Gastroesophageal sphincter (tissue), 4 donors: ENCODE results near the gene ASAP2. TPM values are rescaled to one million over a fixed set of nuclear protein-coding genes. Genes with fewer than 3 reads are reported as not detected.
A peak's percentile ranks its signal among the peaks of the same experiment; 100 is the strongest.

Experiments
- ATAC-seq: fragments of 150-250 bp; one replicate; pipeline ENCODE4 v1.9.1; 2016; ENCODE audit warnings: mild to moderate bottlenecking, moderate library complexity
- H3K27ac ChIP-seq, 4 donors: fragments of 200-600 bp; sonication (generic) in 3 of 4; 1 replicate in 3 of 4; 2 replicates in 1 of 4; pipeline ENCODE4 v1.5.1; 2016 to 2019
- H3K27me3 ChIP-seq: fragments of 200-600 bp; sonication (generic); one replicate; pipeline ENCODE4 v1.5.1; 2019
- H3K36me3 ChIP-seq, 2 donors: fragments of 200-600 bp; sonication (generic); one replicate each; pipeline ENCODE4 v1.5.1; 2019; ENCODE audit warnings: control low read depth in 1 of 2
- H3K4me1 ChIP-seq, 3 donors: fragments of 200-600 bp; sonication (generic); 1 replicate in 2 of 3; 2 replicates in 1 of 3; pipeline ENCODE4 v1.5.1; 2016 to 2019; ENCODE audit warnings: control low read depth in 2 of 3
- H3K4me3 ChIP-seq, 2 donors: fragments of 200-600 bp; sonication (generic); one replicate each; pipeline ENCODE4 v1.5.1; 2019; ENCODE audit warnings: mild to moderate bottlenecking in 1 of 2, moderate library complexity in 1 of 2
- H3K9me3 ChIP-seq, 3 donors: fragments of 200-600 bp; sonication (generic); one replicate each; pipeline ENCODE4 v1.5.1; 2017 to 2019; ENCODE audit warnings: control low read depth in 2 of 3
- CTCF ChIP-seq, 4 experiments: fragments of 200-600 bp in 2 of 4; fragments of 450-650 bp in 2 of 4; sonication (generic) in 1 of 4; IDR thresholded peaks; one replicate each; pipeline ENCODE4 v1.5.1; 2017 to 2019; ENCODE audit warnings: antibody characterized with exemption in 4 of 4, mild to moderate bottlenecking in 2 of 4, moderate library complexity in 2 of 4
- EP300 ChIP-seq: sonication (generic); formaldehyde crosslinking; IDR thresholded peaks from one replicate; pipeline ENCODE4 v1.6.1; 2017; ENCODE audit warnings: antibody characterized with exemption, mild to moderate bottlenecking
- POLR2A ChIP-seq, 2 donors: fragments of 450-650 bp; IDR thresholded peaks; one replicate each; pipeline ENCODE4 v1.6.1; 2017; ENCODE audit warnings: antibody characterized with exemption in 2 of 2, mild to moderate bottlenecking in 2 of 2, moderate library complexity in 1 of 2
- POLR2AphosphoS5 ChIP-seq: sonication (generic); formaldehyde crosslinking; IDR thresholded peaks from one replicate; pipeline ENCODE4 v1.6.1; 2017; ENCODE audit warnings: antibody characterized with exemption
- WGBS, 2 donors: methylation state at CpG; one replicate each; pipeline ENCODE4 v1.1.5; 2018; ENCODE audit warnings: low coverage in 1 of 2; 5-methylcytosine and 5-hydroxymethylcytosine counted together
- total RNA-seq, 4 donors: library from RNA; depleted of rRNA; stranded (reverse); fragments of >200 nt; gene quantifications; one replicate each; pipeline ENCODE4 v1.1.0, GENCODE V29; 2016

Gene ASAP2
- total RNA-seq, 4 donors from 2014 or later = 18.3 to 31.4 (median 26.2) TPM

- no peak overlapping the region for H3K4me3 ChIP-seq
- no peaks in the 10 kb centered on the region for H3K27me3 ChIP-seq
- no peaks in the 10 kb centered on the region for H3K9me3 ChIP-seq
- peak; percentile 50 for ATAC-seq
- 59 to 82% methylated on average over 3 to 4 of the region's 9 CpGs for WGBS, 2 donors
- no peaks in the 10 kb centered on the region for H3K36me3 ChIP-seq
- peak overlapping the region in 3 of 4 donors; percentile 68 to 78 (median 71) for H3K27ac ChIP-seq
- H3K4me1 ChIP-seq = peaks cover 0 to 98% (median 66%) of the 10 kb centered on the region in 3 donors
- no peak for TF ChIP-seq POLR2AphosphoS5
- TF ChIP-seq POLR2A (IDR thresholded peaks at IDR 0.05) = no peak
- TF ChIP-seq EP300 = no peak
- TF ChIP-seq CTCF (IDR thresholded peaks at IDR 0.05) = no peak
Observed at GRCh38 chr2:9234680-9235146, 28.1 kb downstream of the ASAP2 start.

DNA sequence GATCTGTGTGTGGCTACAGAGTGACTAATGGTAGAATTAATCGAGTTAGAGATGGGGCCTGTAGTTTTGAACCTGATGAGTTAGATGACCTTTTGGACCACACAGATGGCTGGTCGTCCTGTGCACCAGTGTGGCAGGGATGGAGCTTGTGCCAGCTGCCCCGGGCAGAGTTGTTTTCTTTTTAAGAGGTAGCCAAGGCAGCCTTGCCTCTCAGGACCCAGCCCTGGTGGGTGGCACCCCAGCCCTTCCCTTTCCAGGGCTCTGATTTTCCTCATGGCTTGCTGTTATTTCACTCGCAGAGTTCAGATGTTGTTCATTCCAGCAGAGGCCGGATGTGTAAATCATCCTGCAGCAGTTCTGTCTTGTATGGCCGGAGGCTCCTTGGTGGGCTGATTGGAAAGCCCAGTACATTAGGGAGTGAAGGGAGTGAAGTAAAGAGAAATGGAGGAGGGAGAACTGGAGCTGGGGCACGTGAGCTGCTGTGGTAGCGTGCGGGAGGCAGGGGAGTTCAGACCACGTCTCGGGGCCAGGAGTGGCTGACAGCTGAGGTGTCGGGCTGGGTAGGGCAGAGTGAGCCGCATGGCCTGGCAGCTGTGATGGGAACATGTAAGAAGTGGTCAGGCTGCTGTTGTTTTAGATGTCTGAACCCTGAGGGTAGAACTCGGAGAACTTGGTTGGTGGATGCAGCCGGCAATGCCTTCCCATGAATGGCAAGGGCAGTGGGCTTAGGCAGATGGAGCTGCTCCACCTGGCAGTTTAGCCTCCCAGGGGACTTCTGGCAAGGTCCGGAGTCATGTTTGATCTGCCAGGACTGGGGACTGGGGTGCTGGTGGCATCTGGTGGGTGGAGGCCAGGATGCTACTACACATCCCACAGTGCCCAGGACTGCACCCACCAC lies 28.8 kb downstream of the ASAP2 start:
- Histone ChIP-seq H3K4me1 (peaks cover 0 to 94% (median 59%) of the 10 kb centered on the region in 3 donors), H3K27ac (peak overlapping the region in 3 of 4 donors; percentile 68 to 78 (median 71)), H3K27me3 (no peaks in the 10 kb centered on the region), H3K4me3 (no peak overlapping the region), H3K9me3 (no peaks in the 10 kb centered on the region), H3K36me3 (no peaks in the 10 kb centered on the region)
- 0 to 100% methylated on average over 1 of the region's 16 CpGs for WGBS, 2 donors
- ATAC-seq = peak; percentile 13
- TF ChIP-seq EP300 (no peak), CTCF (IDR thresholded peaks at IDR 0.05) (no peak), POLR2AphosphoS5 (no peak), POLR2A (IDR thresholded peaks at IDR 0.05) (no peak)

- WGBS, 2 donors = 80 to 90% methylated on average over 4 to 5 of the region's 7 CpGs
- TF ChIP-seq POLR2AphosphoS5 = no peak
- no peak for TF ChIP-seq CTCF (IDR thresholded peaks at IDR 0.05)
- TF ChIP-seq POLR2A (IDR thresholded peaks at IDR 0.05) = no peak
- TF ChIP-seq EP300 = no peak
- Histone ChIP-seq H3K9me3 (no peaks in the 10 kb centered on the region), H3K27me3 (no peaks in the 10 kb centered on the region), H3K36me3 (no peaks in the 10 kb centered on the region), H3K27ac (peak overlapping the region in 3 of 4 donors; percentile 68 to 78 (median 71)), H3K4me1 (peaks cover 0 to 94% (median 53%) of the 10 kb centered on the region in 3 donors), H3K4me3 (no peak overlapping the region)
- ATAC-seq = no peak
Observed at GRCh38 chr2:9236045-9236344, 29.4 kb downstream of the ASAP2 start.

- Histone ChIP-seq H3K36me3 (no peaks in the 10 kb centered on the region), H3K27me3 (no peaks in the 10 kb centered on the region), H3K27ac (peak overlapping the region in 3 of 4 donors; percentile 43 to 58 (median 52)), H3K4me3 (no peak overlapping the region), H3K9me3 (no peaks in the 10 kb centered on the region), H3K4me1 (peaks cover 0 to 94% (median 44%) of the 10 kb centered on the region in 3 donors)
- TF ChIP-seq EP300 (no peak), POLR2A (IDR thresholded peaks at IDR 0.05) (no peak)
- no peak for ATAC-seq
- 0 to 72% methylated on average over 1 to 3 of the region's 6 CpGs for WGBS, 2 donors
Observed at GRCh38 chr2:9236867-9237266, 30.3 kb downstream of the ASAP2 start.

GRCh38 chr2:9237831-9238230 lies 31.2 kb downstream of the ASAP2 start:
- 92 to 100% methylated on average over 2 to 4 of the region's 5 CpGs for WGBS, 2 donors
- Histone ChIP-seq H3K4me1 (peaks cover 0 to 94% (median 41%) of the 10 kb centered on the region in 3 donors), H3K9me3 (no peaks in the 10 kb centered on the region), H3K27ac (peak overlapping the region in 3 of 4 donors; percentile 50 to 58 (median 52)), H3K27me3 (no peaks in the 10 kb centered on the region), H3K4me3 (no peak overlapping the region), H3K36me3 (no peaks in the 10 kb centered on the region)
- no peak for TF ChIP-seq POLR2A (IDR thresholded peaks at IDR 0.05)
- no peak for TF ChIP-seq CTCF (IDR thresholded peaks at IDR 0.05)
- TF ChIP-seq EP300 = no peak
- TF ChIP-seq POLR2AphosphoS5 = no peak
- ATAC-seq = no peak
